Osteocyte (in vitro differentiated cells): Measurements from ENCODE around the gene EIF4A3. TPM values are rescaled to one million over a fixed set of nuclear protein-coding genes. Genes with fewer than 3 reads are reported as not detected.

Experiments used
- DNase-seq: peaks from one replicate; pipeline ENCODE4 v3.0.0; 2021; ENCODE audit warnings: mixed read lengths; ENCODE audit not compliant: unreplicated experiment; ENCODE audit errors: extremely low spot score
- H3K27ac Mint-ChIP-seq: one replicate; pipeline ENCODE4 v1.8.0; 2021; ENCODE audit warnings: mild to moderate bottlenecking, mixed read lengths; ENCODE audit not compliant: unreplicated experiment
- H3K27me3 Mint-ChIP-seq: one replicate; pipeline ENCODE4 v1.8.0; 2021; ENCODE audit warnings: mixed read lengths; ENCODE audit not compliant: unreplicated experiment
- H3K36me3 Mint-ChIP-seq: one replicate; pipeline ENCODE4 v1.8.0; 2021; ENCODE audit warnings: mixed read lengths; ENCODE audit not compliant: unreplicated experiment
- H3K4me1 Mint-ChIP-seq: one replicate; pipeline ENCODE4 v1.8.0; 2021; ENCODE audit warnings: mixed read lengths; ENCODE audit not compliant: unreplicated experiment
- H3K4me3 Mint-ChIP-seq: one replicate; pipeline ENCODE4 v1.8.0; 2021; ENCODE audit warnings: mild to moderate bottlenecking, moderate library complexity, mixed read lengths; ENCODE audit not compliant: unreplicated experiment
- H3K9me3 Mint-ChIP-seq: one replicate; pipeline ENCODE4 v1.8.0; 2021; ENCODE audit warnings: mixed read lengths; ENCODE audit not compliant: unreplicated experiment
- CTCF ChIP-seq: fragments of 200-600 bp; sonication (generic); IDR thresholded peaks from 2 replicates; pipeline ENCODE4 v1.5.0; 2021; ENCODE audit warnings: antibody characterized with exemption, mild to moderate bottlenecking, moderate library complexity
- total RNA-seq: library from RNA; stranded (reverse); gene quantifications from 2 replicates; pipeline ENCODE4 v1.2.1, GENCODE V29; 2021

The EIF4A3 gene
- total RNA-seq, 1 donor from 2014 or later, result 85.7 TPM

DNA sequence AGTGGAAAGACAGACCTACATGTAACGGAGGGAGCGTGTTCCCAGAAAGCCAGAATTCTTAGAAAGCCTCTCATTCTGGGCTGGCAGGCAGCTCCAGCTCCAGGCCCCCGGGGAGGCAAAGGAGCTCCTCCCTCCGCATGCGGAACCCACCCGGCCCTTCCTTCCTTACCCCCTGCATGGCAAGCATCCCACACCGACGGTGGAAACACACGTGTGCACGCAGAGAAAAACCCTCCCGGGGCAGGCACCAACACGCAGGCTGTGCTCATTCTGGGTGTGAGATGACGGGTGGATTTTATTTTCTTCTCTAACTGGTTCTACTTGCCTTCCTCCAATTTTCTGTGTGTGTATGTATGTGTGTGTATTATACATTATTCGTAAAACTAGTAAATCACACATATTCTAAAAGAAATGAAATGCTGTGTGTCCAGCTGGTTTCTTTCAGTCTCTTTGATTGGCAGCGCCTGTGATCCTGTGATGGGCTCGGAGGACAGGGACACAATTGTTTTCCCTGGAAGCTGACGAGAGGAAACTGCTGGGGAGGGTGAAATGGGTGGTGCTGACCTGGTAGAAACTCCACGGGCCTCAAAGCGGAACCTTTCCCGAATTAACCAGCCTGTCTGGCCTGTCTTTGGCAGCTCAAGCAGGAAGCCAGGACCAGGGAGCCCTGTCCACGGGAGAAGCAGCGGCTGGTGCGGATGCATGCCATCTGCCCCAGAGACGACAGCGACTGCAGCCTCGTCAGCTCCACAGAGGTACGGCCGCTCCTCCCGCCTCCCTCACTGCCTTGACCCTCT lies 45.1 kb upstream of the EIF4A3 start:
- Mint-ChIP-seq H3K4me1 (peaks cover 19% of the 10 kb centered on the region), H3K36me3 (no peaks in the 10 kb centered on the region), H3K27me3 (peaks cover under 1% of the 10 kb centered on the region), H3K27ac (peak overlapping the region; percentile 21), H3K9me3 (no peaks in the 10 kb centered on the region), H3K4me3 (peak overlapping the region; percentile 46)
- DNase-seq, result no peak
- no peak for TF ChIP-seq CTCF

GRCh38 chr17:80191192-80191591 lies 44.3 kb upstream of the EIF4A3 start:
- no peak overlapping the region for H3K4me3 Mint-ChIP-seq
- H3K27ac Mint-ChIP-seq, result no peak overlapping the region
- no peaks in the 10 kb centered on the region for H3K36me3 Mint-ChIP-seq
- DNase-seq, result no peak
- no peaks in the 10 kb centered on the region for H3K9me3 Mint-ChIP-seq
- peaks cover 19% of the 10 kb centered on the region for H3K4me1 Mint-ChIP-seq
- peaks cover 2% of the 10 kb centered on the region for H3K27me3 Mint-ChIP-seq
- no peak for TF ChIP-seq CTCF

DNA sequence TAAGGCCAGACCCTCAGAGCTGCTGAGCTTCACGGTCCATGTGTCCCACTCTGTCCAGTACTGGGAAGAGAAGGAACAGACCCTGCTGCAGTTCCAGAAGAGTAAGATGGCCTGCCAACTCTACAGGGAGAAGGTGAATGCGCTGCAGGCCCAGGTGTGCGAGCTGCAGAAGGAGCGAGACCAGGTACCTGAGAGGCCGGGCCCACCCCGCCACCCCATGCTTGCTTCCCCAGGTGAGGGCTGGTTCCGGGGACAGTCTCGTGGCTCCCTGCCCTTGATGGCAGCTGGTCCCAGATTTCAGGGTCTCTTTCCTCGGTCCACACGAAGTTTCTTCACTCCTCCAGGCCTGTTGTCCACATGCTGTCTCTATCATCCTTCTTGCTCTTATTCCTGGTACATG lies 43.8 kb upstream of the EIF4A3 start:
- DNase-seq, result no peak
- Mint-ChIP-seq H3K9me3 (no peaks in the 10 kb centered on the region), H3K4me1 (peaks cover 19% of the 10 kb centered on the region), H3K27me3 (peaks cover 2% of the 10 kb centered on the region), H3K27ac (no peak overlapping the region), H3K36me3 (no peaks in the 10 kb centered on the region), H3K4me3 (no peak overlapping the region)
- no peak for TF ChIP-seq CTCF

DNA sequence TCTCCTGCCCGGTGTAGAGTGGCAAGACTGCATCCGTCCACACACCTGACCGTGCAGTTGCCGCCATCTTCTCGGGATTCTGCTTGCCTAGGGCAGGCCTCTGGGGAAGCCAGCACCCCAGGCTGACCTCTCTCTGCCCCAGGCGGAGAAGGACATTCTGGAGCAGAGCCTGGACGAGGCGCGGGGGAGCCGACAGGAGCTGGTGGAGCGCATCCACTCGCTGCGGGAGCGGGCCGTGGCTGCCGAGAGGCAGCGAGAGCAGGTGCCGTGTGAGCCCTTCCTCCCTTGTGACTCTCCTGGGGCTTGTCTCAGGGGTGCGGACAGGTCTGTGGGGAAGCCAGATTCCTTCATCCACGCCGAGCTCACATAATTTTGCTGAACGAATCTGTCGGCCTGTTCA lies 42.7 kb upstream of the EIF4A3 start:
- Mint-ChIP-seq H3K27ac (no peak overlapping the region), H3K4me3 (no peak overlapping the region), H3K27me3 (peaks cover 2% of the 10 kb centered on the region), H3K36me3 (no peaks in the 10 kb centered on the region), H3K4me1 (peaks cover 19% of the 10 kb centered on the region), H3K9me3 (no peaks in the 10 kb centered on the region)
- DNase-seq, result no peak
- TF ChIP-seq CTCF, result no peak

DNA sequence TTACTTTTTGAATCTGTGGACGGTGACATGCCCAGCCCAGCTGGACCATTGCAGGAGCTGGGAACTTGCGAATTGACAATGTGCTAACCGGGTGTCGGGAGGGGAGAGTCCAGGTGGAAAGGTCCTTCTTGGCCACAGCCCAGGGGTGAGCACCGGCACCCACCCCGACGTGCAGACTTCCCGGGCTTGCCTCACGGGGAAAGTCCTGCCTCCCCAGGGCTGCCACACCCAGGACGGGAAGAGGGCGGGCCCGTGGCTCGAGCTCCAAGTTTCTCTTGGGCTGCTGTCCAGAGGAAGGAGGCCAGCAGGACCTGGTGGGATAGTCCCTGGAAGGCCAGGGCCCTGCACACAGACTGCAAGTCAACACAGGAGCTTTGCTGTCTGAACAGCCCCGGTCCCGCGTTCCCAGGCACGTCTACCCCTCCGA lies 40.6 kb upstream of the EIF4A3 start:
- Mint-ChIP-seq H3K27ac (no peak overlapping the region), H3K4me3 (no peak overlapping the region), H3K4me1 (peaks cover 11% of the 10 kb centered on the region), H3K9me3 (no peaks in the 10 kb centered on the region), H3K27me3 (peaks cover 4% of the 10 kb centered on the region), H3K36me3 (no peaks in the 10 kb centered on the region)
- no peak for DNase-seq
- TF ChIP-seq CTCF, result no peak
